KMS-11 (cell line): ENCODE data around the gene RIOK3.

Source experiments
- H2AFZ ChIP-seq: fragments of 200-600 bp; sonication (generic); 2 replicates; pipeline ENCODE4 v1.6.1; 2016; ENCODE audit warnings: antibody characterized with exemption, mixed run types, low read depth
- H3K27ac ChIP-seq: fragments of 200-600 bp; sonication (generic); 2 replicates; pipeline ENCODE4 v1.6.1; 2016; ENCODE audit warnings: mild to moderate bottlenecking, mixed run types
- H3K27me3 ChIP-seq: fragments of 200-600 bp; sonication (generic); 2 replicates; pipeline ENCODE4 v1.6.1; 2017; ENCODE audit warnings: mild to moderate bottlenecking, low read depth, mixed run types, moderate library complexity; ENCODE audit not compliant: insufficient read depth
- H3K36me3 ChIP-seq: fragments of 200-600 bp; sonication (generic); 2 replicates; pipeline ENCODE4 v1.6.1; 2017; ENCODE audit warnings: mild to moderate bottlenecking, mixed run types; ENCODE audit not compliant: insufficient read depth
- H3K4me1 ChIP-seq: fragments of 200-600 bp; sonication (generic); 2 replicates; pipeline ENCODE4 v1.6.1; 2016; ENCODE audit warnings: mild to moderate bottlenecking, low read depth, mixed run types; ENCODE audit not compliant: poor library complexity, severe bottlenecking
- H3K4me2 ChIP-seq: fragments of 200-600 bp; sonication (generic); 2 replicates; pipeline ENCODE4 v1.7.0; 2016; ENCODE audit warnings: mild to moderate bottlenecking, mixed run types
- H3K4me3 ChIP-seq: fragments of 200-600 bp; sonication (generic); IDR thresholded peaks from 2 replicates; pipeline ENCODE4 v1.6.1; 2017; ENCODE audit warnings: low read depth, low read length, mixed read lengths; ENCODE audit not compliant: insufficient read depth
- H3K79me2 ChIP-seq: fragments of 200-600 bp; sonication (generic); 2 replicates; pipeline ENCODE4 v1.6.1; 2016; ENCODE audit warnings: low read depth, mixed run types; ENCODE audit not compliant: insufficient read depth
- H3K9ac ChIP-seq: fragments of 200-600 bp; sonication (generic); 2 replicates; pipeline ENCODE4 v1.6.1; 2016; ENCODE audit warnings: mild to moderate bottlenecking, mixed run types
- H4K20me1 ChIP-seq: fragments of 200-600 bp; sonication (generic); 2 replicates; pipeline ENCODE4 v1.6.1; 2016; ENCODE audit warnings: mild to moderate bottlenecking, mixed run types; ENCODE audit not compliant: insufficient read depth
- TF ChIP-seq, protein P1 (sequence below): fragments of 200-600 bp; sonication (generic); conservative IDR thresholded peaks from 2 replicates; pipeline ENCODE4 v1.6.1; 2017; ENCODE audit warnings: low read depth, mild to moderate bottlenecking, antibody characterized with exemption, low read length, moderate library complexity, mixed read lengths

The RIOK3 gene

DNA sequence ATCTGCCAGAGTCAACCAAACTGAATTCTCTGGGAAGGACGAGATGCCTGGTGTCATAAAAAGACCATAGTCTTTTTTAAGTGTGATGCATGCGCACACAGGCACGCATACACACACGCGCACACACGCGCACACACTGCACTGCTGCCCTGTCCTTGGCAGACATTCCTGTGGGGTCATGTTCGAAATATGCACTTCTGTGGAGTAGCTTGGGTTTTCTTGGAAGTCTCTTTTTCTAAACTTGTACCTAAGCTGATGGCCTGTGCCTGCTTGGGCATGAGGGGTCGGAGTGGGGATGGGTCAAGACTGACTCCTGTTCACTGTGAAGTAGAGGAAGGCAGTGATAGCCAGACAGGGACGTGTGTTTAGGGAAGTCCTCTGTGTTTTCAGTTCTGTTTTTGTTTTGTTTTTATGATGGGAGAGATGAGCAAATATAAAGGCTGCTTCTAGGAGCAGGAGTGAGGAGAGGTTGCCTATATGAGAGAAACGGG lies 46.2 kb downstream of the RIOK3 start:
- H3K4me3 ChIP-seq, result no peak overlapping the region
- H3K4me2 ChIP-seq, result no peak overlapping the region
- H3K27ac ChIP-seq, result no peak overlapping the region

DNA sequence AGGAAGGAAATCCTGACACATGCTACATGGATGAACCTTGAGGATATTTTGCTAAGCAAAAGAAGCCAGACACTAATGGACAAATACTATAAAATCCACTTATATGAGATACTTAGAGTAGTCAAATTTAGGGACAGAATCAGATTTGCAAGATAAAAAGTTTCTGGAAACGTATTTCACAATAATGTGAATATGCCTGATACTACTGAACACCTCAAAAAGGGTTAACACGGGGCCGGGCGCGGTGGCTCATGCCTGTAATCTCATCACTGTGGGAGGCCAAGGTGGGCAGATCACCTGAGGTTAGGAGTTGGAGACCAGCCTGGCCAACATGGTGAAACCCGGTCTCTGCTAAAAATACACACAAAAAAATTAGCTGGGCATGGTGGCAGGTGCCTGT lies 48.5 kb downstream of the RIOK3 start:
- Histone ChIP-seq H3K4me1 (peaks cover 21% of the 10 kb centered on the region), H3K36me3 (no peaks in the 10 kb centered on the region), H3K4me2 (no peak overlapping the region), H3K27ac (no peak overlapping the region), H3K27me3 (no peaks in the 10 kb centered on the region), H2AFZ (peak overlapping the region; percentile 88; the same call in 1 of the 2 replicates), H3K9ac (no peak overlapping the region), H4K20me1 (no peaks in the 10 kb centered on the region), H3K79me2 (peaks cover 23% of the 10 kb centered on the region; the same call in 1 of the 2 replicates), H3K4me3 (no peak overlapping the region)
- TF ChIP-seq, protein P1, sequence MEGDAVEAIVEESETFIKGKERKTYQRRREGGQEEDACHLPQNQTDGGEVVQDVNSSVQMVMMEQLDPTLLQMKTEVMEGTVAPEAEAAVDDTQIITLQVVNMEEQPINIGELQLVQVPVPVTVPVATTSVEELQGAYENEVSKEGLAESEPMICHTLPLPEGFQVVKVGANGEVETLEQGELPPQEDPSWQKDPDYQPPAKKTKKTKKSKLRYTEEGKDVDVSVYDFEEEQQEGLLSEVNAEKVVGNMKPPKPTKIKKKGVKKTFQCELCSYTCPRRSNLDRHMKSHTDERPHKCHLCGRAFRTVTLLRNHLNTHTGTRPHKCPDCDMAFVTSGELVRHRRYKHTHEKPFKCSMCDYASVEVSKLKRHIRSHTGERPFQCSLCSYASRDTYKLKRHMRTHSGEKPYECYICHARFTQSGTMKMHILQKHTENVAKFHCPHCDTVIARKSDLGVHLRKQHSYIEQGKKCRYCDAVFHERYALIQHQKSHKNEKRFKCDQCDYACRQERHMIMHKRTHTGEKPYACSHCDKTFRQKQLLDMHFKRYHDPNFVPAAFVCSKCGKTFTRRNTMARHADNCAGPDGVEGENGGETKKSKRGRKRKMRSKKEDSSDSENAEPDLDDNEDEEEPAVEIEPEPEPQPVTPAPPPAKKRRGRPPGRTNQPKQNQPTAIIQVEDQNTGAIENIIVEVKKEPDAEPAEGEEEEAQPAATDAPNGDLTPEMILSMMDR, result no peak

More for the DNA sequence above, 46.2 kb downstream of the RIOK3 start:
- Histone ChIP-seq H3K79me2 (peaks cover 8% of the 10 kb centered on the region; the same call in 1 of the 2 replicates), H3K27me3 (no peaks in the 10 kb centered on the region), H4K20me1 (no peaks in the 10 kb centered on the region), H3K9ac (no peak overlapping the region), H2AFZ (peak overlapping the region; percentile 16; the same call in 1 of the 2 replicates), H3K36me3 (no peaks in the 10 kb centered on the region), H3K4me1 (peaks cover 16% of the 10 kb centered on the region)
- TF ChIP-seq, protein P1, result no peak

DNA sequence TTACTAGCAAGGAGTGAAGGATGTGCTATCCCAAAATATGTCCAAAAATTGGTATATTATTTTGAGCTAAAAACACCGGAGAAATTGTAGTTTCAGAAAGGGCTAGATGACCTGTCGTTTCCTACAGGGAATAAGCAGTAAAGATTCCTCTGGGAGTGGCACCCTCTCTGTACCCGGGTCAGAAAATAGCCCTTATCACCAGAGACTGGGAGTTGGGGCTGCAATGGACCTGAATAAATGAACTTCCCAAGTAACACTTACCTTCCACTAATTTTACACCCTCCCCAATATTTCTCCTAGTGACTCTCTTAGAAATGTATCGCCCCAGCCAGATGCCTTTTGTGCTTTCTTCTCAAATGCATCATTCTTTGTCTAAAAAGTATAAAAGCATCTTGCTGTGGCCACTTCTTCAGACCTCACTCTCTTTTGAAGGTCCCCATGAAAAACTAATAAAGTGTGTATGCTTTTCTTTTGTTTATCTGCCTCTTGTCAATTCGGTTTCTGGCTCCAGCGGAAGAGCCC lies 49.5 kb downstream of the RIOK3 start:
- Histone ChIP-seq H3K9ac (peak overlapping the region; percentile 87), H3K4me3 (no peak overlapping the region), H3K4me1 (peaks cover 25% of the 10 kb centered on the region), H2AFZ (peak overlapping the region; percentile 88), H3K27ac (peak overlapping the region; percentile 72), H3K4me2 (peak overlapping the region; percentile 52), H3K36me3 (0 out of 2 replicates have a peak, but pooled peaks cover 3% of the 10 kb centered on the region), H3K79me2 (peaks cover 23% of the 10 kb centered on the region; the same call in 1 of the 2 replicates), H3K27me3 (no peaks in the 10 kb centered on the region), H4K20me1 (no peaks in the 10 kb centered on the region)
- TF ChIP-seq, protein P1, result no peak

DNA sequence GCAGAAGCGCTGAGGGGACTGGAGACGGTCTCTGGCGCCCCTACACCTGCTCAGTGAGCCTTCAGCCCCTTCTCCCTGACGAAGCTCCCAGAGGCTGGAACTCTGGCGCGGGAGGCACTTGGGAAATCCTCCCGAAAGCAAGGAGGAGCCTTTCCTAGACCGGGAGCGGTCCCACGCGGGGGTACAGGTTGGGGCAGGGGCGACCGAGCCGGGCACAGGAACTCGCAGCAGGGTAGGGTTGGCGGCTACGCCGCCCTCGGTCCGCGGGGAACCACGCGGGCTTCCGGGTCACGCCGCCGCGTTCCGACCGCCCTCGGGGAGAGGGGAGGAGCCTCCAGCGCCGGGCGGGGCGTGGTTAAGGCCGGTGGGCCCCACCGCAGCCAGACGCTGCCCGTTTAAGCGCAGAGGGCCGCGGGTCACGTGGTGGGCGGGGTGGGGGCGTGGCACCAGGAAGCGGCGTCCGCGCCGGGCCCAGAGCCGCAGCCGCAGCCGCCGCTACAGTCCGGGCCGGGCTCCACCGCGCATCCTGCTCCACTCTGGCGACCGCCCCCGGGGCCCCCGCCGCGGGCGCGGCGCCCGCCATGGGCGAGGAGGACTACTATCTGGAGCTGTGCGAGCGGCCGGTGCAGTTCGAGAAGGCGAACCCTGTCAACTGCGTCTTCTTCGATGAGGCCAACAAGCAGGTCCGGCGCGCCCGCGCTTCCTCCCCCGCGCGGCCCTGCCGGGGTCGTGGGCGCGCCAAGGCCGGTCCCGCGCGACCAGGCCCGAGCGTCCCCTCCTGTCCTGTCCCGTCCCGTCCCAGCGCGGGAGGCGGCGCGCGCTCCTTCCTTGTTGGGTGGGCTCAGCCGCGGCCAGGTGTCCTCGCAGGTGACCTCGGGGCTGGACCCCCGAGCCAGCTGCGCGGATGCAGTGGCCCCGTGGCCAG lies 50.2 kb downstream of the RIOK3 start, which contains the start of gene RMC1:
RMC1 (plus strand) TSS at position 474 of the 925 bp plus-strand sequence; CDS start at position 582, 108 bp downstream.
- TF ChIP-seq, protein P1, result no peak
- H2AFZ ChIP-seq, result peak within 1 kb of the TSS; percentile 88

More for the DNA sequence above, 50.2 kb downstream of the RIOK3 start, which contains the start of gene RMC1:
- no peaks in the 10 kb centered on the region for H3K27me3 ChIP-seq
- peak within 1 kb of the TSS; percentile 72 for H3K27ac ChIP-seq
- 0 out of 2 replicates have a peak, but pooled peaks cover 6% of the 10 kb centered on the region for H3K36me3 ChIP-seq
- no peaks in the 10 kb centered on the region for H4K20me1 ChIP-seq
- peaks cover 32% of the 10 kb centered on the region for H3K4me1 ChIP-seq
- H3K4me2 ChIP-seq, result peak within 1 kb of the TSS; percentile 80
- peak within 1 kb of the TSS; percentile 87 for H3K9ac ChIP-seq
- H3K4me3 ChIP-seq, result no peak within 1 kb of the TSS
- H3K79me2 ChIP-seq, result peaks cover 23% of the 10 kb centered on the region; the same call in 1 of the 2 replicates
